Activated naive CD8-positive, alpha-beta T cell treated with anti-CD3 and anti-CD28 coated beads, Interleukin-2, amount 10 ng/mL, durations not matched to agents 7 days and 5 days (primary cell): Measurements from ENCODE around the gene MIOX. TPM values are rescaled to one million over a fixed set of nuclear protein-coding genes. Genes with fewer than 3 reads are reported as not detected.

Experiments used
- ATAC-seq: fragments of 150-1000 bp; cut with Tn5 transposase; one replicate; pipeline ENCODE4 v1.10.0; 2021; ENCODE audit warnings: low read depth, moderate library complexity
- POLR2A ChIA-PET: fragments of 350-600 bp; sonication (Branson Sonifier 250); formaldehyde crosslinking; loops from one replicate; lab custom pipeline; 2021; ENCODE audit warnings: antibody characterized with exemption; lab: Charles Lee
- DNase-seq: peaks from one replicate; pipeline ENCODE4 v3.0.0; 2021
- H3K27ac Mint-ChIP-seq: one replicate; pipeline ENCODE4 v1.8.0; 2022; ENCODE audit warnings: mild to moderate bottlenecking, mixed read lengths
- H3K27me3 Mint-ChIP-seq: one replicate; pipeline ENCODE4 v1.8.0; 2022; ENCODE audit warnings: mild to moderate bottlenecking, moderate library complexity, mixed read lengths
- H3K36me3 Mint-ChIP-seq: one replicate; pipeline ENCODE4 v1.8.0; 2021; ENCODE audit warnings: mild to moderate bottlenecking, mixed read lengths
- H3K4me1 Mint-ChIP-seq: one replicate; pipeline ENCODE4 v1.8.0; 2021; ENCODE audit warnings: mixed read lengths
- H3K4me3 Mint-ChIP-seq: one replicate; pipeline ENCODE4 v1.8.0; 2022; ENCODE audit warnings: mild to moderate bottlenecking, moderate library complexity, mixed read lengths
- H3K9me3 Mint-ChIP-seq: one replicate; pipeline ENCODE4 v1.8.0; 2021; ENCODE audit warnings: mixed read lengths
- total RNA-seq, 2 experiments: library from RNA; stranded (reverse); gene quantifications; one replicate each; pipeline ENCODE4 v1.2.3, GENCODE V29; 2021

Gene MIOX
- total RNA-seq, 2 experiments from 2014 or later, result not detected

- Mint-ChIP-seq H3K4me1 (no peaks in the 10 kb centered on the region), H3K36me3 (peaks cover 11% of the 10 kb centered on the region), H3K27ac (no peak overlapping the region), H3K9me3 (no peaks in the 10 kb centered on the region), H3K4me3 (no peak overlapping the region), H3K27me3 (no peaks in the 10 kb centered on the region)
- ATAC-seq, result no peak
- POLR2A ChIA-PET, result no interaction called here
- no peak for DNase-seq
These were observed 25.7 kb upstream of the MIOX start for GRCh38 chr22:50460938-50461337.

- peaks cover 2% of the 10 kb centered on the region for H3K4me1 Mint-ChIP-seq
- ATAC-seq (no peak), DNase-seq (no peak)
- no peak overlapping the region for H3K27ac Mint-ChIP-seq
- H3K4me3 Mint-ChIP-seq, result no peak overlapping the region
- H3K9me3 Mint-ChIP-seq, result no peaks in the 10 kb centered on the region
- no peaks in the 10 kb centered on the region for H3K27me3 Mint-ChIP-seq
- POLR2A ChIA-PET, result no interaction called here
- peaks cover 15% of the 10 kb centered on the region for H3K36me3 Mint-ChIP-seq
These were observed 25.1 kb upstream of the MIOX start for GRCh38 chr22:50461536-50461935.

- Mint-ChIP-seq H3K4me3 (no peak overlapping the region), H3K36me3 (peaks cover 20% of the 10 kb centered on the region)
- ATAC-seq, result no peak
These were observed 24.6 kb upstream of the MIOX start for GRCh38 chr22:50461979-50462540.

GRCh38 chr22:50463188-50463900 is 23.3 kb upstream of the MIOX start:
- ATAC-seq (no peak), DNase-seq (no peak)
- Mint-ChIP-seq H3K27me3 (no peaks in the 10 kb centered on the region), H3K36me3 (peaks cover 19% of the 10 kb centered on the region), H3K4me3 (no peak overlapping the region), H3K9me3 (no peaks in the 10 kb centered on the region), H3K4me1 (peaks cover 9% of the 10 kb centered on the region), H3K27ac (no peak overlapping the region)
- POLR2A ChIA-PET, result interaction anchor here (1.0 kb wide), 1 partner anchor 18 kb away, joined by 3 read pairs; no protein-coding TSS in a partner anchor

More at GRCh38 chr22:50461979-50462540, 24.6 kb upstream of the MIOX start:
- Mint-ChIP-seq H3K27me3 (no peaks in the 10 kb centered on the region), H3K4me1 (peaks cover 7% of the 10 kb centered on the region), H3K9me3 (no peaks in the 10 kb centered on the region), H3K27ac (no peak overlapping the region)
- DNase-seq, result no peak
- POLR2A ChIA-PET, result no interaction called here

- no peak for ATAC-seq
- H3K27me3 Mint-ChIP-seq, result no peaks in the 10 kb centered on the region
- no peak overlapping the region for H3K27ac Mint-ChIP-seq
- H3K9me3 Mint-ChIP-seq, result no peaks in the 10 kb centered on the region
- DNase-seq, result no peak
- no peak overlapping the region for H3K4me3 Mint-ChIP-seq
- POLR2A ChIA-PET, result interaction anchor here (1.6 to 2.0 kb wide), 2 partner anchors 9 to 61 kb away, joined by 4 read pairs; partner anchors contain the start of gene SCO2
- H3K4me1 Mint-ChIP-seq, result peaks cover 16% of the 10 kb centered on the region
- peaks cover 18% of the 10 kb centered on the region for H3K36me3 Mint-ChIP-seq
These were observed 22.2 kb upstream of the MIOX start for GRCh38 chr22:50464451-50464850.

GRCh38 chr22:50465066-50465930 is 21.4 kb upstream of the MIOX start:
- Mint-ChIP-seq H3K4me1 (peaks cover 19% of the 10 kb centered on the region), H3K9me3 (no peaks in the 10 kb centered on the region), H3K27me3 (no peaks in the 10 kb centered on the region), H3K36me3 (peaks cover 18% of the 10 kb centered on the region), H3K4me3 (no peak overlapping the region), H3K27ac (no peak overlapping the region)
- ATAC-seq (no peak), DNase-seq (no peak)
- POLR2A ChIA-PET, result interaction anchor here (0.6 to 2.0 kb wide), 3 partner anchors 8 to 65 kb away, joined by 3 to 4 read pairs (median 4); partner anchors contain the start of genes SCO2 and TYMP

GRCh38 chr22:50467341-50467740 is 19.3 kb upstream of the MIOX start:
- H3K27ac Mint-ChIP-seq, result peak overlapping the region; percentile 56
- peaks cover 39% of the 10 kb centered on the region for H3K4me1 Mint-ChIP-seq
- no peak for DNase-seq
- POLR2A ChIA-PET, result interaction anchor here (1.0 to 3.7 kb wide), 3 partner anchors 58 to 161 kb away, joined by 4 to 21 read pairs (median 8); partner anchors contain the start of genes ARSA and SCO2
- peaks cover 18% of the 10 kb centered on the region for H3K36me3 Mint-ChIP-seq
- peak overlapping the region; percentile 53 for H3K4me3 Mint-ChIP-seq
- no peak for ATAC-seq
- H3K9me3 Mint-ChIP-seq, result no peaks in the 10 kb centered on the region
- H3K27me3 Mint-ChIP-seq, result no peaks in the 10 kb centered on the region

GRCh38 chr22:50467773-50468440 is 18.8 kb upstream of the MIOX start:
- H3K4me3 Mint-ChIP-seq, result peak overlapping the region; percentile 77
- POLR2A ChIA-PET, result interaction anchor here (0.6 to 3.7 kb wide), 8 partner anchors 13 to 160 kb away, joined by 3 to 21 read pairs (median 6); partner anchors contain the start of genes ADM2, ARSA and SCO2
- peaks cover 42% of the 10 kb centered on the region for H3K4me1 Mint-ChIP-seq
- peaks cover 19% of the 10 kb centered on the region for H3K36me3 Mint-ChIP-seq
- no peaks in the 10 kb centered on the region for H3K27me3 Mint-ChIP-seq
- no peak for DNase-seq
- no peaks in the 10 kb centered on the region for H3K9me3 Mint-ChIP-seq
- ATAC-seq, result no peak
- H3K27ac Mint-ChIP-seq, result peak overlapping the region; percentile 58

GRCh38 chr22:50468626-50469025 is 18.0 kb upstream of the MIOX start:
- Mint-ChIP-seq H3K27me3 (no peaks in the 10 kb centered on the region), H3K9me3 (no peaks in the 10 kb centered on the region), H3K27ac (peak overlapping the region; percentile 92), H3K36me3 (peaks cover 21% of the 10 kb centered on the region), H3K4me3 (peak overlapping the region; percentile 77), H3K4me1 (peaks cover 47% of the 10 kb centered on the region)
- no peak for ATAC-seq
- DNase-seq, result no peak
- POLR2A ChIA-PET, result interaction anchor here (0.6 to 3.7 kb wide), 12 partner anchors 13 to 225 kb away, joined by 3 to 21 read pairs (median 6); partner anchors contain the start of genes ADM2, HDAC10, LMF2 and NCAPH2

GRCh38 chr22:50469377-50470305 is 17.0 kb upstream of the MIOX start:
- no peaks in the 10 kb centered on the region for H3K27me3 Mint-ChIP-seq
- peak; percentile 77 for ATAC-seq
- peaks cover 52% of the 10 kb centered on the region for H3K4me1 Mint-ChIP-seq
- H3K4me3 Mint-ChIP-seq, result peak overlapping the region; percentile 77
- DNase-seq, result peak; percentile 91
- peaks cover 17% of the 10 kb centered on the region for H3K36me3 Mint-ChIP-seq
- no peaks in the 10 kb centered on the region for H3K9me3 Mint-ChIP-seq
- H3K27ac Mint-ChIP-seq, result peak overlapping the region; percentile 92
- POLR2A ChIA-PET, result interaction anchor here (0.6 to 3.7 kb wide), 27 partner anchors 11 to 226 kb away, joined by 3 to 27 read pairs (median 5); partner anchors contain the start of genes ADM2, ARSA, HDAC10 and LMF2

- peaks cover 52% of the 10 kb centered on the region for H3K4me1 Mint-ChIP-seq
- ATAC-seq, result no peak
- no peaks in the 10 kb centered on the region for H3K9me3 Mint-ChIP-seq
- H3K36me3 Mint-ChIP-seq, result peaks cover 17% of the 10 kb centered on the region
- peak overlapping the region; percentile 92 for H3K27ac Mint-ChIP-seq
- DNase-seq, result no peak
- POLR2A ChIA-PET, result interaction anchor here (0.6 to 3.7 kb wide), 22 partner anchors 11 to 226 kb away, joined by 3 to 27 read pairs (median 6); partner anchors contain the start of genes ADM2, ARSA, HDAC10 and LMF2
- no peaks in the 10 kb centered on the region for H3K27me3 Mint-ChIP-seq
- peak overlapping the region; percentile 77 for H3K4me3 Mint-ChIP-seq
These were observed 16.2 kb upstream of the MIOX start for GRCh38 chr22:50470491-50470890.
